Activated CD4-positive, alpha-beta T cell treated with anti-CD3 and anti-CD28 coated beads, Interleukin-10, Interleukin-2, amounts not matched to agents 100 ng/mL and 50 ng/mL, durations not matched to agents 16 hours and 8 hours (primary cell): ENCODE results near the gene COL15A1.
A peak's percentile ranks its signal among the peaks of the same experiment; 100 is the strongest.

Source experiments
- DNase-seq: peaks from one replicate; pipeline ENCODE4 v3.0.0-alpha.2; 2020

COL15A1 gene

DNA sequence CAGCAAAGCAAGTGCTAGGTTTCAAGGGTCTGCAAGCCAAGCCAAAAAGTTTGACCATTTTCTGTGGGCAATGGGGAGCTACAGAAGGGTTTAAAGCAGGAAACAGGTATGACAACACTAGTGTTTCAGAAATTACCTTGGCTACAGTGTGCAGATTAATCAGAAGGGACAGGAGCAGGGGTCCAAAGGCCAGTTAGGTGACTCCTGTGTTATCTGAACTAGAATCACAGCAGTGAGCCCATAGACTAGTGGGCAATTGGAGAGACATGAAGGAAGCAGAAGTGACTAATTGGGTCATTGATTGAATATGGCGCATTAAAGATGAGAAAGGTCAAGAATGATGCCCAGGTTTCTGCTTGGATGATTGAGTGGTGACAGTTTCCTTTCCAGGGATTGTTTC is 119.8 kb downstream of the COL15A1 start:
- DNase-seq: no peak

DNA sequence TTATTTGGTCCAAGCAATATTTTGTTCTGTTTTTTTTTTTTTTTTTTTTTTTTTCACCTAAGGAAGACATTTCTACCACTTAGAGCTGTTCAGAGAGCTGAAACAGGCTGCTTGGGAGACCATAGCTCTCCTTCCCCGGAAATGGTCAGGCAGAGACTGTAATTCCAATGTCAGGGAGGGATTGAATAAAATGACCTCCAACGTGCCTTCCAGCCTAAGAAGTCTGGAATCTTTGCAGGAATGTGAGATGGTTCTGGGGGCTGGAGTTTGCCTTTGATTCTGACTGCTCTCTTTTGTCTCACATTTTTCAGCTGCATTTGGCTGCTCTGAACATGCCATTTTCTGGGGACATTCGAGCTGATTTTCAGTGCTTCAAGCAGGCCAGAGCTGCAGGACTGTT is 122.9 kb downstream of the COL15A1 start:
- no peak for DNase-seq

DNA sequence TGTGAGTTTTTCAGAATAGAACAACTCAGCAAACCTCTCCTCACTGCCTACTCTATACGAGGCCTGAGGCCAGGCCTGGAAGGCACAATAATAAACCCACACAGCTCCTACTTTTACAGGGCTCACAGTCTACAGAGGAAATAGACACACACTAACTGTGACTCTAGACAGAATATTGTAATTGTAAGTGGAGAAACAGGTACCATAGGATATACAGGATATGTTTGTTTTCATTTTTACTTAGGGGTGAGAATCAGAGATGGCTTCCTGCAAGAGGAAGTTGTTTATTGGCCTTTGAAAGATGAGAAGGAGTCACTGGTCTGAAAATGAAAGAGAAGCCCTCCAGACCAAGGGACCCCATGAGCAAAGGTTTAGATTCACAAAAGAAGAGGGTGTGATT is 125.4 kb downstream of the COL15A1 start:
- DNase-seq: no peak

GRCh38 chr9:99069546-99069945 is 125.8 kb downstream of the COL15A1 start:
- no peak for DNase-seq

- no peak for DNase-seq
Measured at GRCh38 chr9:99070681-99071080, 127.0 kb downstream of the COL15A1 start.

DNA sequence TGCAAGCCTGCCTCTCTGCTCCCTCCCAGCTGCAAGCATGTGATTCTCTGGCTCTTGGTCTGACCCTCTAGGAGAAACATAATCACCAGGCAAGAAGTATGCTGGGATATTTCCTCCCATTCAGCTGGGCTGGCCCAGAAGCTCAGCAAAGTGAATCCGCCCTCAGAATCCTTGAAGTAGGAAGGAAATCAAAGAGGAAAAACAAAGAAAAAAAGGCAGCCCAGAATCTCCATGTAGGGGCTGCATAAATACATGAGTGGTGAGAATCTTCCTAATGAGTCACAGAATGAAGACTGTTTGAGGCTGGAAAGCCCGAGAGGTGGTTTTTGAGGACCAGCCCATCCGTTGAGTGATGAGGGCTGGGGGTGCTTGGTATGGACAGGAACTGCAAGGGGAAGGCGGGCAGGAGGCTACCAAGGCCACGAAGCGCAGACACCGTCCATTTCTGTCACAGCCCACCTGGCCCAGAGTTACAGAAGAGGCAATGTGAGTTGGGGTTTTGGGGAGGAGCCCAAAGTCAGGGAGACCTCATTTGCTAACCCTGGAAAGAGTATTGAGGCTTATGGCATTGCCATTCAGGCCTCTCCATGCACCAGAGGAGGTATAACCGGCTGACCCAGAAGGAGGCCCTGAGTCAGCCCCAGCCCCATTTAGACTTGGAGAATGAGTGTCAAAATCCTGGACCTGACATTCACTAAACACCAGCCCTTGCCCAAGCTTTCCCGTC is 127.8 kb downstream of the COL15A1 start:
- DNase-seq: no peak

DNA sequence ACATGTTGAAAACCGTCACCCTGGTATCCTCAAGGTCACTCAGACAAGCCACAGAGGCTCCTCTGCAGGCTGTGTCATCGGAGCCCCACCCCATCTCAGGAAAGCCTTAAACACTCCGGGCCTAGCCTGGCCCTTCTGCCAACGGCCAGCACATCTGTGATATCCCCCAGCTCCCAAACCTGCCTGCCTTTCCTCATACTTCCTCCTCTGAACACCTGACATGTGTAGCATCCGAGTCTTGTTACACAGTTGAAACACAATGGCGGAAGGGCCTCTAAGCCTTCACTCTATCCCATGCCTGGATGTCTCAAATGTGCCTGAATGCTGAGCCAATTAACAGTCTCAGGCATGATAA is 128.3 kb downstream of the COL15A1 start:
- no peak for DNase-seq

- no peak for DNase-seq
Measured at GRCh38 chr9:99073347-99073746, 129.6 kb downstream of the COL15A1 start.

DNA sequence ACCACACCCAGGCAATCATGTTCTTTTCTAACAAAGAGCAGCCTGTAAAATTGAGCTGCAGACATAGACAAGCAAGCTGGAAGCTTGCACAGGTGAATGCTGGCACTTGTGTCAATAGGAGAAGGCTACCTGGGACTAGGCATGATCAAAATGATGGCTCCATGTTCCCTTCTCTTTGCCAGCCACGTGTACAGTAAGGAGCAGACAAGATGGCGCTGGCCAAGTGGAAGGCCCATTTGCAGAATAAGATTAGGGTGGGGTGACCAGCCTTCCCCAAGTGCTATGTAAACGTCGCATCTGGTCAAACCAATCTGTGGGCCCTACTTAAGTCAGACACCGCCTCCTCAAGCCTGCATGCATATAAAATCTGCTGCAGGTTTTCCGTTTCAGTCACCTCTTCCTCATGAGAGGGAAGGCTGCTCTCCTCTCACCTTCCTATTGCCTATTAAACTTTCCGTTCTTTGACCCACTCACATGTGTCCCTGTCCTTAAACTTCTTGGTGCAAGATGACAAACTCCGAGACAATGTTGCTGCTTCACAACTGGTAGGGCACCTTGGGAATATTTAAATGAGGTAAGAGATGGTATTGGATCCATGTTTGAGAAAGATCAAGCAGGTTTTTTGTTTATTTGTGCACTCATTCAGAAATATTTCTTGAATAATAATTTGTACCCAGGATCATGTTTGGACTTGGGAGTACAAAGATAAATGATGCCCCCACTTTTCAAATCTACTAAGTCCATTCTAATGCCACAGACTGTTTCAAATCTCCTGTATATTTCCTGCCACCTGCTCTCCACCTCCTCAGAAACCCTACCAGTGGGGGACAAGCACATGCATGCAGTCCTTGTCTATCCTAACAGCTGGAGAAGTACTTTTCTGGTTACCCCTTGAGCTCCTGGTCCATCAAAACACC is 130.5 kb downstream of the COL15A1 start:
- DNase-seq: no peak

DNA sequence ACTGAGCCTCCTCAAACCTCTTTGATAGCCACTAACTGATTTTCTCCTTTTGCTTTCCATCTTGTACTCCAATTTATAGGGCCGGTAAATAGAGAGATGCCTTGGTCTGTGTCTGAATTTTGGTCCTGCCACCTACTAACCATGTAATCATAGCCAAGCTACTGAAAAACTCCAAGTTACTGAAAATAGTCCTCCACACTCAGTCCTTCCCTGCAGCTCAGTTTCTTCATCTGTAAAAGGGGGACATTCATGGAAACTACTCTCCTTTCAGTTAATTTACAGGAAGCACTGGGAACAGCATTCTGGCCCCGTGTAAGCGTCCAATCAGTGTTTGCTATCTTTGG is 131.2 kb downstream of the COL15A1 start:
- DNase-seq: no peak

DNA sequence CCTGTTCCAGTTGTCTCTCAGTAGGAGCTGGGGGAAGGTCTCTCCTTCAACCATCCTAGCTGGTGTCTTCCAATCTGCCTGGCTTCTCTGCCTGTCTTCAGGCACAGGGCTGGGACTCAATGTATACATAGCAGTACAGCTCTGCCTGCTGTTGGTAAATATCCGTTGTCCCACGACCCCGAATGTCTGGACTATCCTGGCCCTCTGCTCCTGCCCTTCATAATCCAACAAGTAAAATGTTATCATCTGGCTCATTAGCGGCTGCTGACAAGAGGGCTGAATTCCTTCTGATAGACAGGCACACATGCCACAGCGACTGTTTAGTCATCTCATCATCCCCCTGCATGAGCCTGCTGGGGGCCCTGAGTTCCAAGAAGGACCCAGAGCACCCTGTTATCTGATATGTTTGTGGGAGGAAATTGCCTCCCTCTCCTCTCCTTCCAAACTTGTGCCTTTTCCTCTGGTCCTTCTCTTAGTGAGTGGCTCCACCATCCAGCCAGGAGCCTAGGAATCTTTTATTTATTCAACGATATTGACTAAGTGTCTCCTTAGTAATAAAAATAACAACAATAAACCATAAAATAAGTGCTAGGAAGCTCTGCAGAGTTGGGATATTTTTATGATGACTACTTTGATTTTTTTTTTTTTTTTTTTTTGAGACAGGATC is 131.7 kb downstream of the COL15A1 start:
- no peak for DNase-seq

- DNase-seq: no peak
Measured at GRCh38 chr9:99076030-99076429, 132.3 kb downstream of the COL15A1 start.

- peak; percentile 32 for DNase-seq
Measured at GRCh38 chr9:99076483-99077171, 132.9 kb downstream of the COL15A1 start.

- no peak for DNase-seq
Measured at GRCh38 chr9:99078717-99079116, 135.0 kb downstream of the COL15A1 start.

- no peak for DNase-seq
Measured at GRCh38 chr9:99079542-99079941, 135.8 kb downstream of the COL15A1 start.

- no peak for DNase-seq
Measured at GRCh38 chr9:99083051-99083450, 139.3 kb downstream of the COL15A1 start.

GRCh38 chr9:99085949-99086948 is 142.5 kb downstream of the COL15A1 start:
- no peak for DNase-seq

DNA sequence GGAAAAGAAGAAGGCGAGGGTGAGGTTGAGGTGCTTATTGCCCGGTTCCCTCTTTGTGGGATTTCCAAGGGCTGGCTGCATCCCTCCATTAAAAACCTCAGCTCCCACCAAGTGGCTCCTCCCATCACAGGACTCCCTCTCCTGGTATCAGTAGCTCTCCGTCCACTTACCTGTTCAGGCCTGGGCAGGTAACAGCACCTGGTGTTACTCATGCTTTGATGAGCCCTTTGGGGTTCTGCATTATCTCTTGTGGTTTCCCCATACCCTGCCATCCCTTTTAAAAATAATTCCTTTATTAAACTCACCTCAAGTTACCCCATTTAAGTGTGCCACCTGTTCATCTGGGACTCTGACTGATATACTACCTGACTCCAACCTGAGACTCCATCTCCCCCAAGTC is 143.8 kb downstream of the COL15A1 start:
- no peak for DNase-seq

DNA sequence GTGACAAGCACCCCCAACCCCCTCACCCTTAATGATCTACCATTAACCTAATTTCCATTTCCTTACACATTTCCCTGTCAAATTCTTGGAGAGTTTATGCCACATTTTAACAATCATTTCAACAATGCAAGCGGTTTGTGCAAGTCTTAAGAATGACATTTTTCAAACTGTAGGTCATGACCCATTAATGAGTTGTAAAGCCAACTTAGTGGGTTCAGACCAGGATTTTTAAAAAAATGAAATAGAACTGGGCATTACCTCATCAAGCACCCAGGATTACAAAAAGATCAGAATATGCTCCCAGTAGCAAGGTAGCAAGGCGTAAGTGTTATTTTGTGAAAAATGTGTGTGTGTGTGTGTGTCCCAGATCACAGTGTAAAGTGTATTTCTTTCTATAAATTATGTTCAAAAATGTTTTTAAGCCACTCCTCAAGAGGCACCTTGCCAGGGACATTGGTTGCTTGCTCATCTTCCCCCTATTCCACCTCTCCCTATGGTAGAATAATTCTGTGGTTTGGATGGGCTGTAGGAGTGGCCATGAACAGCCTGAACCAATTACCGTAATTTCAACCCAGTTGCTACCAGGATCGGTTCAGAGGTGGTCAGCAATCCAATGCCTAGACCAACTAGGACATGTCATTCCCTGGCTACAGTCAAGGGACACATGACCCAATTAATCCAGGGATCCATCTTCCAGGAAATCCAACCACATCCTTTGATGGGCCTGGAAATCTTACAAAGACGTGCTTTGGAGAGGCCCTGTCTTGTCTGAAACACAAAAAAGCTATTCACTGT is 146.8 kb downstream of the COL15A1 start:
- DNase-seq: no peak

GRCh38 chr9:99092643-99093491 is 149.2 kb downstream of the COL15A1 start:
- peak; percentile 77 for DNase-seq
